GM10266 (cell line): Measurements from ENCODE around the gene KIAA0753.

Experiments used
- DNase-seq: peaks from one replicate; pipeline ENCODE4 v3.0.0; 2012; ENCODE audit errors: extremely low spot score
- TF ChIP-seq, protein P1 (sequence below): IDR thresholded peaks from 2 replicates; pipeline ENCODE4 v1.5.1; 2012; ENCODE audit warnings: mild to moderate bottlenecking, low read depth; ENCODE audit not compliant: control insufficient read depth, insufficient read depth; ENCODE audit errors: missing control alignments

The KIAA0753 gene

DNA sequence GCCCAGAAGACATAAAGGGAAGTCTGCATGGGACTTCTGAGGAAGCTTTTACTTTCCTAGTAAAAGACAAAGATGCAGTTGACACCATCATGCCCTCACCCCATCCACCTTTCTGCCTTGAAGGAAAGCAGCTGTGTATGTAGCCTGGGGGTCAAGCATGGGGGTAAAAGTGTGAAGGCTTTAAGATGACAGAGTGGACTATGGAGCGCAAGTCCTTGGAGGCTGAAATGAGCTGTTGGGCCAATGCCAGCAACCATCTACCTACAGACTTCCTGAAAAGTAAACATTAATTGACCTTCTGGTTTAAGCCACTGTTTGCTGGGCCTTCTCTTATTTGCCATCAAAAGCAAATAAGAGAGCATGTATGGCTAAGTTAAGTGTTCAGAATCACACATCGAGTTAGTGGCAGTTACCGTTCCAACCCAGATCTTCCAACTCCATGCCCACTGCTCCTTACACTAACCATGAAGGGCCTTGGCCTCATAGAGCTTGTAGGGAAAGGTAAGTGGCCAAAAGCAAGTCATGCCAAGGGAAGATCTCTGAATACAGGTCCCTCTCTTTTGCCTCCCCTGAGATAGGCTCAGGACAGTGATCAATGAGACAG, 42.7 kb upstream of the KIAA0753 start:
- no peak for DNase-seq
- TF ChIP-seq, protein P1, sequence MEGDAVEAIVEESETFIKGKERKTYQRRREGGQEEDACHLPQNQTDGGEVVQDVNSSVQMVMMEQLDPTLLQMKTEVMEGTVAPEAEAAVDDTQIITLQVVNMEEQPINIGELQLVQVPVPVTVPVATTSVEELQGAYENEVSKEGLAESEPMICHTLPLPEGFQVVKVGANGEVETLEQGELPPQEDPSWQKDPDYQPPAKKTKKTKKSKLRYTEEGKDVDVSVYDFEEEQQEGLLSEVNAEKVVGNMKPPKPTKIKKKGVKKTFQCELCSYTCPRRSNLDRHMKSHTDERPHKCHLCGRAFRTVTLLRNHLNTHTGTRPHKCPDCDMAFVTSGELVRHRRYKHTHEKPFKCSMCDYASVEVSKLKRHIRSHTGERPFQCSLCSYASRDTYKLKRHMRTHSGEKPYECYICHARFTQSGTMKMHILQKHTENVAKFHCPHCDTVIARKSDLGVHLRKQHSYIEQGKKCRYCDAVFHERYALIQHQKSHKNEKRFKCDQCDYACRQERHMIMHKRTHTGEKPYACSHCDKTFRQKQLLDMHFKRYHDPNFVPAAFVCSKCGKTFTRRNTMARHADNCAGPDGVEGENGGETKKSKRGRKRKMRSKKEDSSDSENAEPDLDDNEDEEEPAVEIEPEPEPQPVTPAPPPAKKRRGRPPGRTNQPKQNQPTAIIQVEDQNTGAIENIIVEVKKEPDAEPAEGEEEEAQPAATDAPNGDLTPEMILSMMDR = no peak

GRCh38 chr17:6682339-6682738, 41.8 kb upstream of the KIAA0753 start:
- no peak for DNase-seq
- TF ChIP-seq, protein P1 = no peak

DNA sequence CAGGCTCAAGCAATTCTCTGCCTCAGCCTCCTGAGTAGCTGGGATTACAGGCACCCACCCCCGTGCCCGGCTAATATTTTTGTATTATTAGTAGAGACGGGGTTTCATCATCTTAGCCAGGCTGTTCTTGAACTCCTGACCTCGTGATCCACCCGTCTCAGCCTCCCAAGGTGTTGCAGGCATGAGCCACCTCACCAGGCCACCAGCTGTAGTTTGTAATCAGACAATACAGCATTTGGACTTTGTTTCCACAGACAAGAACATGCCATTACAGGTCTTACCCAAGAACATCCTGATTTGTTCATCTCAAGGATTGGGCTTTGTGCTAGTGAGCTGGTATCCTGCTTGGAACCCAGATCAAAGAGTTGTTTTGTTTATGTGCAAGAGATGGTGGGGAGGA, 41.2 kb upstream of the KIAA0753 start:
- TF ChIP-seq, protein P1 = no peak
- DNase-seq = no peak

- no peak for DNase-seq
- TF ChIP-seq, protein P1 = no peak
Observed at GRCh38 chr17:6681176-6681575, 40.7 kb upstream of the KIAA0753 start.

DNA sequence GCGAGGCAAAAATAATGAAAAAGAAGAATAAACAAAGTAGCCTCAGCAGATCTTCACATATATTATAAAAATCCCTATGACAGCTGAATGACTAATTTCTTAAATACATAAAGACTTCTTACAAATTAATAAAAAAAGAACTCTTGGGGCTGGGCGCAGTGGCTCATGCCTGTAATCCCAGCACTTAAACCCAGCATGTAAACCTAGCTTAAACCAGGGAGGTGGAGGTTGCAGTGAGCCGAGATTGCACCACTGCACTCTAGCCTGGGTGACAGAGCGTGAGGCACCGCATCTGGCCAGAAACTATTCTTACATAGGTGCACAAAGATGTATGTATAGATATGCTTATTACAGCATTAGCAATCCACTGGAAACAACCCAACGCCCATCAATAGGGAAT, 38.7 kb upstream of the KIAA0753 start:
- TF ChIP-seq, protein P1 = no peak
- no peak for DNase-seq

- DNase-seq = no peak
- TF ChIP-seq, protein P1 = no peak
Observed at GRCh38 chr17:6677946-6678345, 37.4 kb upstream of the KIAA0753 start.

GRCh38 chr17:6677158-6677831, 36.8 kb upstream of the KIAA0753 start:
- DNase-seq = no peak
- TF ChIP-seq, protein P1 = no peak
